ENCODE measurements around the gene KCNA1.

KCNA1 gene

GRCh38 chr12:4933411-4933810 lies 23.7 kb downstream of the KCNA1 start:
- Histone ChIP-seq H3K27me3 (ENCODE audit: insufficient read depth, poor library complexity, severe bottlenecking) (no peaks in the 10 kb centered on the region), H3K4me3 (replicated peaks; ENCODE audit: insufficient read depth, low read length) (no peak overlapping the region), H3K27ac (replicated peaks) (no peak overlapping the region)
- DNase-seq (ENCODE audit: low read depth in 1 of 2, low spot score in 1 of 2) = no peak
- no peak for TF ChIP-seq GABPA (IDR thresholded peaks at IDR 0.05; ENCODE audit: low read depth)

- no peak for TF ChIP-seq SPI1 (IDR thresholded peaks at IDR 0.05; ENCODE audit: borderline replicate concordance, low read depth)
- no peak for TF ChIP-seq REST (IDR thresholded peaks at IDR 0.05; ENCODE audit: insufficient replicate concordance, low read depth)
- no peak overlapping the region for H3K4me3 ChIP-seq (replicated peaks; ENCODE audit: insufficient read depth, low read length)
- H3K27me3 ChIP-seq (ENCODE audit: insufficient read depth, poor library complexity, severe bottlenecking) = no peaks in the 10 kb centered on the region
- H3K27ac ChIP-seq (replicated peaks) = no peak overlapping the region
- DNase-seq (ENCODE audit: low read depth in 1 of 2, low spot score in 1 of 2) = no peak
These were observed 24.8 kb downstream of the KCNA1 start for GRCh38 chr12:4934407-4935035.

GRCh38 chr12:4938900-4939299 lies 29.2 kb downstream of the KCNA1 start:
- no peak overlapping the region for H3K4me3 ChIP-seq (replicated peaks; ENCODE audit: insufficient read depth, low read length)
- TF ChIP-seq REST (IDR thresholded peaks at IDR 0.05; ENCODE audit: insufficient replicate concordance, low read depth) (no peak), CTCF (IDR thresholded peaks at IDR 0.05; ENCODE audit: insufficient read depth, low read length) (no peak), POLR2AphosphoS5 (IDR thresholded peaks at IDR 0.05; ENCODE audit: low read depth) (no peak), GABPA (IDR thresholded peaks at IDR 0.05; ENCODE audit: low read depth) (no peak), SPI1 (IDR thresholded peaks at IDR 0.05; ENCODE audit: borderline replicate concordance, low read depth) (no peak)
- no peak for DNase-seq (ENCODE audit: low read depth in 1 of 2, low spot score in 1 of 2)
- no peaks in the 10 kb centered on the region for H3K27me3 ChIP-seq (ENCODE audit: insufficient read depth, poor library complexity, severe bottlenecking)
- no peak overlapping the region for H3K27ac ChIP-seq (replicated peaks)

- H3K27me3 ChIP-seq (ENCODE audit: insufficient read depth, poor library complexity, severe bottlenecking) = no peaks in the 10 kb centered on the region
- no peak overlapping the region for H3K4me3 ChIP-seq (replicated peaks; ENCODE audit: insufficient read depth, low read length)
- TF ChIP-seq POLR2AphosphoS5 (IDR thresholded peaks at IDR 0.05; ENCODE audit: low read depth) = no peak
- no peak for TF ChIP-seq GABPA (IDR thresholded peaks at IDR 0.05; ENCODE audit: low read depth)
- DNase-seq (ENCODE audit: low read depth in 1 of 2, low spot score in 1 of 2) = no peak
- H3K27ac ChIP-seq (replicated peaks) = no peak overlapping the region
These were observed 29.8 kb downstream of the KCNA1 start for GRCh38 chr12:4939418-4940023.

- Histone ChIP-seq H3K4me3 (replicated peaks; ENCODE audit: insufficient read depth, low read length) (no peak overlapping the region), H3K27me3 (ENCODE audit: insufficient read depth, poor library complexity, severe bottlenecking) (no peaks in the 10 kb centered on the region), H3K27ac (replicated peaks) (no peak overlapping the region)
- TF ChIP-seq GABPA (IDR thresholded peaks at IDR 0.05; ENCODE audit: low read depth) = no peak
- no peak for TF ChIP-seq POLR2AphosphoS5 (IDR thresholded peaks at IDR 0.05; ENCODE audit: low read depth)
- no peak for TF ChIP-seq REST (IDR thresholded peaks at IDR 0.05; ENCODE audit: insufficient replicate concordance, low read depth)
- no peak for TF ChIP-seq SPI1 (IDR thresholded peaks at IDR 0.05; ENCODE audit: borderline replicate concordance, low read depth)
- no peak for TF ChIP-seq CTCF (IDR thresholded peaks at IDR 0.05; ENCODE audit: insufficient read depth, low read length)
- no peak for DNase-seq (ENCODE audit: low read depth in 1 of 2, low spot score in 1 of 2)
These were observed 33.6 kb downstream of the KCNA1 start for GRCh38 chr12:4943067-4943937.

Data from HL-60 (cell line).